ENCODE measurements around the gene IGF2BP3.

IGF2BP3 gene

DNA sequence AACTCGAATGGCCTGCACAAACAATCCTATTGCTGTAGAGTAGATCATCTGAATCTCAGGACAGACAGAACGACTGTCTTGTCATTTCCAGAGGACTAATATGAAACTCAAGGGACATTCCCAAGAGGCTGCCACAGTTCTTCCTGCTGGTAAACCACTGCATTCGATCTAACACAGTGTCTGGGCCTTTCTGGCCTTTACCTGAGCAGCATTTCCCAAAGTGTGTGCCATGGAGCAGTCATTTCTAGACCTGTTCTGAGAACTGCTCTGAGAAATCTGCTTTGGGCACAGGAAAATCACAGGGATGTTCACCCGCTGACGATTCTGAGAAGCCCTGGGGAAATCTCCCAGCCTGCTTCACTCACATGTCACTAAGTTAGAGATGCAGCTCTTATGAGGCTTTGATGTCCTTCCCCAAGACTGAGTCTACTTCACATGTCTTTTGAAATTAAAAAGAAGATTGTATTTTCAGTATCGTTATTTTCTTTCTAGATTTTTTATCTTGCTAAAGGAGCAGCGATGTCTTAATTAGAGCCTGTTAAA lies 205.3 kb downstream of the IGF2BP3 start:
- no peak for DNase-seq (ENCODE audit: low read depth)

GRCh38 chr7:23261843-23262452 lies 208.3 kb downstream of the IGF2BP3 start:
- peak; percentile 29 for DNase-seq (ENCODE audit: low read depth)

DNA sequence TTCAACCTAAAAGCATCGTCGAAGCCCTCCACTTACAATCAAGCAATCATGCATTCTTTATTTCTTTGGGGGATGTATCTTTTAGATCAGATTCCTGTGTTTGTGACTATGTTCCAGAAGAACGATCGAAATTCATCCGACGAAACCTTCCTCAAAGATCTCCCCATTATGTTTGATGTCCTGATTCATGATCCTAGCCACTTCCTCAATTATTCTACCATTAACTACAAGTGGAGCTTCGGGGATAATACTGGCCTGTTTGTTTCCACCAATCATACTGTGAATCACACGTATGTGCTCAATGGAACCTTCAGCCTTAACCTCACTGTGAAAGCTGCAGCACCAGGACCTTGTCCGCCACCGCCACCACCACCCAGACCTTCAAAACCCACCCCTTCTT lies 209.9 kb downstream of the IGF2BP3 start:
- no peak for DNase-seq (ENCODE audit: low read depth)

All from GM04504 (cell line).